Inflammatory macrophage treated with lipopolysaccharide for 1 hour (primary cell): ENCODE results near the gene CADM4.
"Not testable (repeated sequence)": the region's sequence is repeated elsewhere in the genome, so short reads cannot be mapped to it uniquely, and the experiment has no call there.

Experiments used
- DNase-seq, 2 donors: peaks; one replicate each; pipeline ENCODE4 v3.0.0-alpha.2; 2020 to 2022

Gene CADM4

DNA sequence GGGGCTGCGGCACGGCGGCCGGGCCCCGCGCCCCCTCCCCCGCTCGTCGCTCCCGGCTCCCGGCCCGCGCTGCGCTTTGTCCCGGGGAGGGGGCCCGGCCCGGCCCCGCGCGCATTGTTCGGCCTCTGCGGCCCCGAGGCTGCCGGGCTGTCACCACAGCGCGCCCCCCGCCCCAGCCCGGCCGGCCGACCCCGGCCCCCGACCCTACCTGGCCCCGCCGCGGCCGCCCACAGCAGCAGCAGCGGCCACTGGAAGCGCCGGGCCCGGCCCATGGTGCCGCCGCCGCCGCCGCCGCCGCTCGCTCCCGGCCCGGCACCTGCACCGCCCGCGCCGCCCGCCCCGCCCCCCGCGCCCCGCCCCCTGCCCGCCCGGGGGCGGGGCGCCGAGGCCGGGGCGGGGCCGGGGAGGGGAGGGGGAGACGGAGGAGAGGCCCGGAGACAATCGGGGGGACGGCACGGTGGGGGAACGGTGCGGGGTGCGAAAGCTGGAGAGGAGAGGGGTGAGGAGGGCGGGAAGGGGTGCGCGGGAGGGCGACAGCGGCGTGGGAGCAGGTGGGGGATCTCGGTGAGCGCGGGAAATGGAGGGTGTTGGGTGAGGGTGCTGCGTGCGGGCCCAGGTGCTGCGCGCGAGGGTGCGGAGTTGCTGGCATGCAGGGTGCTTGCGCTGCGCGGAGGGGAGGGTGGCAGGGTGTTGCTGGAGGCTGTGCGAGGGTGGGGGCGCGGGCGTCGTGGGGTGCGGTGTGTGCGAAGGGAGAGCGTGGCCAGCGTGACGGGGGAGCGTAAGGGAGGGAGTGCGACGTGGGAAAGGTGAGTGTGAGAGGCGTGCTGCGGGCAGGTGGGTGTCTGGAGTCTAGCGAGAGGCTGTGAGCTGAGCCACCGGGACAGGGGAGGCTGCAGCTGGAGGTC lies at the start of gene CADM4:
Gene CADM4 (minus strand): TSS at position 332 of the 905 bp plus-strand sequence. CDS start 60 bp downstream, at position 272.
- DNase-seq = no peak

GRCh38 chr19:43688059-43688701 lies 48.5 kb upstream of the CADM4 start:
- peak; percentile 47 to 84 for DNase-seq

- DNase-seq = no peak
Observed at GRCh38 chr19:43687660-43687997, 48.0 kb upstream of the CADM4 start.

DNA sequence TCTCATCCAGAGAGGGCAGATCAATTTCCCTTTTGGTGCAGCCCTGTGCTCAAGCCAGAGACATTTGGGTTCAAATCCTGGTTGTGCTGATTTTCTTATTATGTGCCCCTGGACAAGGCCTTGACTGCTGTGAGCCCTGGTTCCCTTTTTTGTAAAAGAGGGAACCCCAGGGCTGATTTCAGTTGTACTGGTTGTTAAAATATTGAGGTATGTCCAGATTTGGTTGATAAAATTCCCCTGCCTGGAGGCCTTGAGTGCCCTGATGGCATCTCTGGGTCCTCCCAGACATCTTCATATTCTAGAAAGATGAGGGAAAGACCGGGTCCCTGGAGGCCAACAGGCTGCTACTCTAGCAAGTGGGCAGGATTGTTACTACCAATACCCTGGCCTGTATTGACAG lies 44.7 kb upstream of the CADM4 start:
- peak; percentile 68 to 75 for DNase-seq

DNA sequence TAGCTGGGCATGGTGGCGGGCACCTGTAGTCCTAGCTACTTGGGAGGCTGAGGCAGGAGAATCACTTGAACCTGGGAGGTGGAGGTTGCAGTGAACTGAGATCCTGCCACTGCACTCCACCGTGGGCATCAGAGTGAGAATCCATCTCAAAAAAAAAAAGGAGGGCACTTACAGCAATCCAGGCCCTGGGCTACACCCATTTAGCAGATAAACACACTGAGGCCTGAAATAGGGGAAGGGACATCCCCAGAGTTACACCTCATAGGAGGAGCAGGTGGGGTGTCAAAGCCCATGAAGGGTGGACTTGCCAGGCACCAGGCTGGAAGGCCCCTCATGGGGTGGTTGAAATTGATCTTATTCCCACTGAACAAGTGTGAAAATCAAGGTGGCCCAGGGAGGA lies 44.3 kb upstream of the CADM4 start:
- DNase-seq = no peak

DNA sequence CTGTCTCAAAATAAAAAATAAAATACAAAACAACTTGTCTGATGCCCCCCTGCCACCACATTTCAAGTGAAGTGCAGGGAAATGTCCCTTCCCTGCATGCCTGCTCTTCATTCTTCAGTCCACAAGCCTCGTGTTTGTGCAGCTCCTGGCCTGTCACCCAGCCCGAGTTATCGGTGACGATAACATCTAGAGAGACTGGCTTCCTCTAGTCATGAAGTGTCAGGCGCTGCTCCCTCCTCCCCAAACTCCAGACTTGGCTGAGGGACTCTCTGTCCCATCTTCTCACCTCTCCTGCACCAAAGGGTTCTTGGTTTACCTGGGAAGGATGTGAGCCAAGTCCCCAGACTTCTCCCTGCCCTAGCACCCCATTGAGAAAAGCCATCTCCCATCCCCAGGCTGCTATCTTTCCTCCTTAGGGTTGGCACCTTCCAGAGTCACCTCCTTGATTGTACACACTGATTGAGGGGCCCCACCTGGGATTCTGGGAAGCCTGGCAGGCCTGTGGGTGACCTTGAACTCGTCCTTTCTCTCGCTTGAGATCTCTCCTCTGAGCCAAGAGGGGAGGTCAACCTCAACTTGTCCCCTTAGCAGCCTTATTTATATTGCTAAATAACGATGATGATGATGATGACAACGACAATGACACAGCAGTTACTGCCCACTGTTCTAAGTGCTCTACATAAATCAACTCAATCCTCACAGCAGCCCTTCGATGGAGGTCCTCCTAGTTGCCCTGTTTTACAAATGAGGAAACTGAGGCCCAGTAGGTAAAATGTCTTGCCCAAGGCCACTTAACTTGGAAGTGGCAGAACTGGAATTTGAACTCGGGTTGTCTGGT lies 43.4 kb upstream of the CADM4 start:
- DNase-seq = no peak

- DNase-seq = not testable (repeated sequence)
Observed at GRCh38 chr19:43682269-43682668, 42.6 kb upstream of the CADM4 start.

DNA sequence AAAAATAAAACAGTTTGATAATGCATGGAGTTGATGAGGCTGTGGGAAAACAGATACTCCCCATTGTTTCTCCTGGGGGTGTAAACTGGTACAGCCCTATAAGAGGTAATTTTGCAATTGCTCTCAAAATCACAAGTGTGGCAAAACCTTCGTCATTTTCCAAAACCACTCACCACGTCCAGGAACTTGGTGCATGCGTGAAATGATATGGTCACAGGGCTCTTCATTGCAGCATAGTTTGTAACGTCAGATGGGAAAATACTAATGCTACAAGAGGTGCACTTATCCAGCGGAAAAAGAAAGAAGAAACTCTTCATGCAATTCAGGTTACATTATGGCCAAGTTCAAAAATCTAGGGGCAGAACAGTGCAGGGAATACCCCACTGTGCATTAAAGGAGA lies 42.2 kb upstream of the CADM4 start:
- DNase-seq = peak; percentile 59 to 87

GRCh38 chr19:43678512-43679261 lies 39.0 kb upstream of the CADM4 start:
- DNase-seq = no peak

DNA sequence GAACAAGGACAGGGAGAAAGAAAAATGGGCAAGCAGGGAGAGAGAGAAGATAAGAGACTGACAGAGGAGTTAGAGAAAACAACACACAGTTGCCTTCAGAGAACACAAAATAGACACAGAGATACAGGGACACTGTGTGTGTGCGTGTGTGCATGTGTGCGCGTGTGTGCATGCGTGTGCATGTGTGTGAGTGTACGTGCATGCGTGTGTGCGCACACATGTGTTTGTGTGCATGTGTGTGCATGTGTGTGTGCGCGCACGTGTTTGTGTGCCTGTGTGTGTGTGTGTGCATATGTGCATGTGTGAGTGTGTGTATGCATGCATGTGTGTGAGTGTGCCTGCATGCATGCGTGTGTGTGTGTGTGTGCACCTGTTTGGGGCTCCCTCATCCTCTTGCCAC lies 36.3 kb upstream of the CADM4 start:
- DNase-seq = no peak

DNA sequence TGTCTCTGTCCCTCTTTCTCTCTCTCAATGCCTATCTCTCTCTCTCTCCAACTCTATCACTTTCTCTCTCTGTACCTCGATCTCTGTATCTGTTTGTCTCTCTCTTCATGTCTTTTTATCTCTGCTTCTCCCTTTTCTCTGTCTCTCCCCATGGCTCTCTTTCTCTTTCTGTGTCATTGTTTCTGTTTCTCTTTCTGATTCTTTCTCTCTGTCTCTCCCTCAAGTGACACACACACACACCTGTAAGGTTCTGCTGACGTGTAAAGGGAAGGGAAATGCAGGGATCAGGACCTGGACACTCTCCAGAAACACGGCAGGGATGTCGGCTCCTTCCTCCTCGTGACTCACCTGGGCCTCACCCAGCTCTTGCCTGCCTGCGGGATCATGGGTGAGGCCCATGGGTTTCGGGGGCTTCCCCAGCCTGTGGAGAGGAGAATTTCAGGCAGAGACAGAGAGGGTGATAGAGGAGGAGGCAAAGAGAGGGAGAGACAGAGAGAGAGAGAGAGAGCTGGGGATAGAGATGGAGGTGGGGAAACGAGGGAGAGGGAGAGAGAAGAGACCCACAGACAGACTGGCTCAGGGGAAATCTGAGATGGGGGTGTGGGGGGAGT lies 35.7 kb upstream of the CADM4 start:
- DNase-seq = peak; percentile 56

DNA sequence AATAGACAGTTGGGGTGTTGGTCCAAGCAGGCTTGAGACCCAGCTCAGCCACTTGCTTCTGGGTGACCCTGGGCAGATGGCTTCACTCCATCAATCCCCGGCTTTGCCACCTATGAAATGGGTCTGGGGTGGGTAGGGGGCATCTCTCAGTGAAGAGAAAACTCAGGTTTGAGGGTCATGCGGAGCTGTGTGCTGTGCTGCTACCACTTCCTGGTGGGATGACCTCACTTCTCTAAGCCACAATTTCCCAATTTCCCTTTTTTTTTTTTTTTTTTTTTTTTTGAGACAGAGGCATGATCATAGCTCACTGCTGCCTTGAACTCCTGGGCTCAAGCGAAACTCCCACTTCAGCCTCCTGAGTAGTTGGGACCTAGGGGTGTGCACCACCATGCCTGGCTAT lies 34.9 kb upstream of the CADM4 start:
- peak; percentile 86 to 92 for DNase-seq

GRCh38 chr19:43674183-43674582 lies 34.5 kb upstream of the CADM4 start:
- DNase-seq = peak; percentile 96 to 99

DNA sequence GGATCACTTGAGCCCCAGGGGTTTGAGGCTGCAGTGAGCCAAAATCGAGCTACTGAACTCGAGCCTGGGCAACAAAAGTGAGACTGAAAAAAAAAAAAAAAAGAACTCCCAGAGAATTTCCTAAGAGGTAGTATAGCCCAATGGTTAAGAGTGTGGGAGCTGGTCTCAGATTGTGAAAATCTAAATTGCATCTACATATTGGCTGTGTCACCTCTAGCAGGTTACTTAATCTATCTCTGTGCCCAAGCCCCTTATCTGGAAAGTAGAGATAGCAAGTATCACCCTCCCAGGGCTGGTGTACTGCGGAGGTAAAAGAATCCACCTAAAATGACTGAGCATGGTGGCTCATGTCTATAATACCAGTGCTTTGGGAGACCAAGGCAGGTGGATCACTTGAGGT lies 34.0 kb upstream of the CADM4 start:
- DNase-seq = peak; percentile 65 to 88

- DNase-seq = no peak
Observed at GRCh38 chr19:43672061-43672679, 32.5 kb upstream of the CADM4 start.

- DNase-seq = peak; percentile 99 to 100
Observed at GRCh38 chr19:43668406-43669109, 28.9 kb upstream of the CADM4 start.

GRCh38 chr19:43667876-43668405 lies 28.3 kb upstream of the CADM4 start:
- DNase-seq = no peak

GRCh38 chr19:43667126-43667875 lies 27.7 kb upstream of the CADM4 start:
- no peak for DNase-seq

- DNase-seq = peak; percentile 61 to 63
Observed at GRCh38 chr19:43664018-43664417, 24.4 kb upstream of the CADM4 start.

DNA sequence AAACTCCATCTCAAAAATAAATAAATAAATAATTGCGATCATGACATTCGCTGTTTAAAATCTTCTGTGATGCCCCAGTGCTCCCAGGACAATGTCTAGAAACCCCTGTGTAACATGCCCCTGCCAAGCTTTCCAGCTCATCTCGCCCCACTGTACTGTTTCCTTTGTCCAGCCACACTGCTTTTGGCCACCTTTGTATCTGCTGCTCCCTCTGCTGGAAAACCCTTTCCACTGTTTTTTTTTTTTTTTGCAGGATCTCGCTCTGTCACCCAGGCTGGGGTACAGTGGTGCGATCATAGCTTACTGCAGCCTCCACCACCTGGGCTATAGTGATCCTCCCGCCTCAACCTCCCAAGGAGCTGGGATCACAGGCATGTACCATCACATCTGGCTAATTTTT lies 22.8 kb upstream of the CADM4 start:
- no peak for DNase-seq
